A172 (cell line): ENCODE data around the gene FOXF1. TPM values are rescaled to one million over a fixed set of nuclear protein-coding genes. Genes with fewer than 3 reads are reported as not detected.

ENCODE experiments used
- DNase-seq: peaks from one replicate; pipeline ENCODE4 v3.0.0-alpha.2; 2015; ENCODE audit warnings: low spot score
- total RNA-seq: library from RNA; depleted of rRNA; stranded (reverse); fragments of >200 nt; shearing (Covaris generic); gene quantifications from 2 replicates; pipeline ENCODE4 v1.2.3, GENCODE V29; 2014

FOXF1 gene
- total RNA-seq, 1 experiment from 2014 or later = 2.1 TPM

GRCh38 chr16:86533076-86533475 is 22.7 kb downstream of the FOXF1 start:
- DNase-seq = no peak

- DNase-seq = no peak
Observed at GRCh38 chr16:86533767-86534351, 23.5 kb downstream of the FOXF1 start.

- DNase-seq = no peak
Observed at GRCh38 chr16:86534779-86535615, 24.7 kb downstream of the FOXF1 start.

GRCh38 chr16:86536621-86537020 is 26.3 kb downstream of the FOXF1 start:
- DNase-seq = no peak

GRCh38 chr16:86537486-86537885 is 27.2 kb downstream of the FOXF1 start:
- DNase-seq = no peak

- DNase-seq = no peak
Observed at GRCh38 chr16:86538196-86538780, 28.0 kb downstream of the FOXF1 start.

- DNase-seq = no peak
Observed at GRCh38 chr16:86540894-86541293, 30.6 kb downstream of the FOXF1 start.

- no peak for DNase-seq
Observed at GRCh38 chr16:86541560-86541959, 31.2 kb downstream of the FOXF1 start.

GRCh38 chr16:86542756-86543750 is 32.7 kb downstream of the FOXF1 start:
- no peak for DNase-seq

- DNase-seq = no peak
Observed at GRCh38 chr16:86545481-86545880, 35.2 kb downstream of the FOXF1 start.

- DNase-seq = no peak
Observed at GRCh38 chr16:86545954-86546637, 35.8 kb downstream of the FOXF1 start.

- DNase-seq = no peak
Observed at GRCh38 chr16:86546638-86547013, 36.3 kb downstream of the FOXF1 start.

GRCh38 chr16:86547286-86547685 is 37.0 kb downstream of the FOXF1 start:
- DNase-seq = no peak

- no peak for DNase-seq
Observed at GRCh38 chr16:86549076-86549892, 39.0 kb downstream of the FOXF1 start.

GRCh38 chr16:86549893-86550190 is 39.5 kb downstream of the FOXF1 start:
- DNase-seq = no peak

GRCh38 chr16:86550281-86550680 is 40.0 kb downstream of the FOXF1 start:
- DNase-seq = no peak

- no peak for DNase-seq
Observed at GRCh38 chr16:86553356-86553755, 43.0 kb downstream of the FOXF1 start.

- no peak for DNase-seq
Observed at GRCh38 chr16:86554599-86554916, 44.2 kb downstream of the FOXF1 start.

- peak; percentile 84 for DNase-seq
Observed at GRCh38 chr16:86554917-86555703, 44.8 kb downstream of the FOXF1 start, which contains the start of gene MTHFSD. Gene MTHFSD (minus strand): TSS chr16:86555235. CDS start chr16:86555184, 51 bp downstream.

GRCh38 chr16:86555704-86556075 is 45.4 kb downstream of the FOXF1 start:
- no peak for DNase-seq
